Measurements from ENCODE around the gene ETF1.

Gene ETF1

DNA sequence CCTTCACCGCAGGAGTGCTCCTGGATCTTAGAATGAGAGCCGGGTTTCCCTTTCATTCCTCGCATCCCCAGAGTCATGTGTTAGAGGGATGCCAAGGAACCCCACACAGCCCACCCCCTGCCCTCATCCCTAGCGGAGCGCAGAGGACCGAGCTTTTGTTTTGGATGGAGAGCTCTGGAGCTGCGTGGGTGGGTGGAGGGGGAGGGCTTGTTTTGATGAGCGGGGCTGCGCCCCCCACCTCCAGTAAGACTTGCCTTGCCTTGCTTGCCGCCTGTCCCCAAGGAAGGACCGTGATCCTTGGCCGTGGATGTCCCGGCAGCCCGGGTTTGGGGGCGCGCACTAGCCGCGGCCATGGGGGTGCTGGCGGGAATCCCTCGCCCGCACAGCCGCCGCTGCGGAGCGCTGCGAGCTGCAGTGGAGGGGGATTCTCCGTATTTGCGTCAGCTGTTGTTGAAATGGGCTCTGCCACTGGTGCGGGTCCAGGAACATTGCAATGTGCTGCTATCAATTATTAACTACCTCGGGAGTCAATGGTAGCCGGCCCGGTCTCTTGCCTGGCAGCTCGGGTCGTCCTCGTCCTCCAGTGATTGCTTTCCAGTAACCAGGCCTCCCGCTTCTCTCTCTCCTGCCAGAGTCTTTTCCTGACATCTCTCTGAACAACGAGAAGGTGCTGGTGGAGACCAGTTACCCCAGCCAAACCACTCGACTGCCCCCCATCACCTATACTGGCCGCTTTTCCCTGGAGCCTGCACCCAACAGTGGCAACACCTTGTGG lies 76.7 kb downstream of the ETF1 start:
- no peak for DNase-seq (ENCODE audit: low spot score)
- Histone ChIP-seq H3K27me3 (ENCODE audit: insufficient read depth, poor library complexity, severe bottlenecking) (no peaks in the 10 kb centered on the region), H3K27ac (ENCODE audit: poor library complexity, severe bottlenecking) (no peak overlapping the region), H3K9me3 (ENCODE audit: severe bottlenecking) (no peaks in the 10 kb centered on the region), H3K36me3 (ENCODE audit: low read depth) (peaks cover 26% of the 10 kb centered on the region), H3K4me1 (ENCODE audit: insufficient read depth, poor library complexity, severe bottlenecking) (peaks cover 7% of the 10 kb centered on the region), H3K4me3 (ENCODE audit: severe bottlenecking) (peak overlapping the region; percentile 86)
- no peak for ATAC-seq (ENCODE audit: low read depth)
- TF ChIP-seq, protein P1, sequence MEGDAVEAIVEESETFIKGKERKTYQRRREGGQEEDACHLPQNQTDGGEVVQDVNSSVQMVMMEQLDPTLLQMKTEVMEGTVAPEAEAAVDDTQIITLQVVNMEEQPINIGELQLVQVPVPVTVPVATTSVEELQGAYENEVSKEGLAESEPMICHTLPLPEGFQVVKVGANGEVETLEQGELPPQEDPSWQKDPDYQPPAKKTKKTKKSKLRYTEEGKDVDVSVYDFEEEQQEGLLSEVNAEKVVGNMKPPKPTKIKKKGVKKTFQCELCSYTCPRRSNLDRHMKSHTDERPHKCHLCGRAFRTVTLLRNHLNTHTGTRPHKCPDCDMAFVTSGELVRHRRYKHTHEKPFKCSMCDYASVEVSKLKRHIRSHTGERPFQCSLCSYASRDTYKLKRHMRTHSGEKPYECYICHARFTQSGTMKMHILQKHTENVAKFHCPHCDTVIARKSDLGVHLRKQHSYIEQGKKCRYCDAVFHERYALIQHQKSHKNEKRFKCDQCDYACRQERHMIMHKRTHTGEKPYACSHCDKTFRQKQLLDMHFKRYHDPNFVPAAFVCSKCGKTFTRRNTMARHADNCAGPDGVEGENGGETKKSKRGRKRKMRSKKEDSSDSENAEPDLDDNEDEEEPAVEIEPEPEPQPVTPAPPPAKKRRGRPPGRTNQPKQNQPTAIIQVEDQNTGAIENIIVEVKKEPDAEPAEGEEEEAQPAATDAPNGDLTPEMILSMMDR (IDR thresholded peaks at IDR 0.05; ENCODE audit: poor library complexity, severe bottlenecking), result no peak

DNA sequence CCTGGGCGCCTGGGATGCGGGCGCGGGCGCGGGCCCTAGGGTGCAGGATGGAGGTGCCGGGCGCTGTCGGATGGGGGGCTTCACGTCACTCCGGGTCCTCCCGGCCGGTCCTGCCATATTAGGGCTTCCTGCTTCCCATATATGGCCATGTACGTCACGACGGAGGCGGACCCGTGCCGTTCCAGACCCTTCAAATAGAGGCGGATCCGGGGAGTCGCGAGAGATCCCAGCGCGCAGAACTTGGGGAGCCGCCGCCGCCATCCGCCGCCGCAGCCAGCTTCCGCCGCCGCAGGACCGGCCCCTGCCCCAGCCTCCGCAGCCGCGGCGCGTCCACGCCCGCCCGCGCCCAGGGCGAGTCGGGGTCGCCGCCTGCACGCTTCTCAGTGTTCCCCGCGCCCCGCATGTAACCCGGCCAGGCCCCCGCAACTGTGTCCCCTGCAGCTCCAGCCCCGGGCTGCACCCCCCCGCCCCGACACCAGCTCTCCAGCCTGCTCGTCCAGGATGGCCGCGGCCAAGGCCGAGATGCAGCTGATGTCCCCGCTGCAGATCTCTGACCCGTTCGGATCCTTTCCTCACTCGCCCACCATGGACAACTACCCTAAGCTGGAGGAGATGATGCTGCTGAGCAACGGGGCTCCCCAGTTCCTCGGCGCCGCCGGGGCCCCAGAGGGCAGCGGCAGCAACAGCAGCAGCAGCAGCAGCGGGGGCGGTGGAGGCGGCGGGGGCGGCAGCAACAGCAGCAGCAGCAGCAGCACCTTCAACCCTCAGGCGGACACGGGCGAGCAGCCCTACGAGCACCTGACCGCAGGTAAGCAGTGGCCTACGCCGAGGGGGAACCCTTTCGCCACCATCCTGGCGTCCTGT lies 77.5 kb downstream of the ETF1 start, which contains the start of gene EGR1:
EGR1 (plus strand) TSS at position 219 of the 864 bp plus-strand sequence; CDS start at position 502, 283 bp downstream.
- DNase-seq (ENCODE audit: low spot score) (peak; percentile 97), ATAC-seq (ENCODE audit: low read depth) (peak; percentile 51)
- H3K27me3 ChIP-seq (ENCODE audit: insufficient read depth, poor library complexity, severe bottlenecking), result no peaks in the 10 kb centered on the region
- no peaks in the 10 kb centered on the region for H3K9me3 ChIP-seq (ENCODE audit: severe bottlenecking)
- H3K4me3 ChIP-seq (ENCODE audit: severe bottlenecking), result peak within 1 kb of the TSS; percentile 86
- H3K4me1 ChIP-seq (ENCODE audit: insufficient read depth, poor library complexity, severe bottlenecking), result no peaks in the 10 kb centered on the region
- H3K36me3 ChIP-seq (ENCODE audit: low read depth), result peaks cover 26% of the 10 kb centered on the region
- H3K27ac ChIP-seq (ENCODE audit: poor library complexity, severe bottlenecking), result peak within 1 kb of the TSS; percentile 75
- TF ChIP-seq, protein P1 (IDR thresholded peaks at IDR 0.05; ENCODE audit: poor library complexity, severe bottlenecking), result no peak

DNA sequence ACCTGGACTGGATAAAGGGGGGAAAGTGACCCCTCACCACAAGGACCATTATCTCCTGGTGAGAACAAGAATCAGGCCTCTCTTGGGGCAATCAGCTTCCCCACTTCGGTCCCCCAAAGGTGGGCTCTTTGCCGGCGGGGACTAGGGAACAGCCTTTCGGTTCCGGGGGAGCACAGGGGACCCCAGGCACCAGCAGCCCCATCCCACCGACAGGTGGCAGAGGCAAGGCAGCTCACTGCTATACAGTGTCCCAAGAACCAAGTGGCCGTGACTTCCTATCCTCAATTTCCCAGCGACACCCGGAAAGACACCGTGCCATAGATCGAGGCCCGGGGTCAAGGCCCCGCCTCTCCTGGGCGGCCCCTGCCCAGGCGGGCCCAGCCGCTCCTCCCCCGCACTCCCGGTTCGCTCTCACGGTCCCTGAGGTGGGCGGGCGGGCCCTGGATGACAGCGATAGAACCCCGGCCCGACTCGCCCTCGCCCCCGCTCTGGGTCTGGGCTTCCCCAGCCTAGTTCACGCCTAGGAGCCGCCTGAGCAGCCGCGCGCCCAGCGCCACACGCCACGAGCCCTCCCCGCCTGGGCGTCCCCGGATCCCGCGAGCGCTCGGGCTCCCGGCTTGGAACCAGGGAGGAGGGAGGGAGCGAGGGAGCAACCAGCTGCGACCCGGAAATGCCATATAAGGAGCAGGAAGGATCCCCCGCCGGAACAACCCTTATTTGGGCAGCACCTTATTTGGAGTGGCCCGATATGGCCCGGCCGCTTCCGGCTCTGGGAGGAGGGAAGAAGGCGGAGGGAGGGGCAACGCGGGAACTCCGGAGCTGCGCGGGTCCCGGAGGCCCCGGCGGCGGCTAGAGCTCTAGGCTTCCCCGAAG lies 78.4 kb downstream of the ETF1 start:
- H3K4me3 ChIP-seq (ENCODE audit: severe bottlenecking), result peak overlapping the region; percentile 86
- peak; percentile 76 for ATAC-seq (ENCODE audit: low read depth)
- peak overlapping the region; percentile 75 for H3K27ac ChIP-seq (ENCODE audit: poor library complexity, severe bottlenecking)
- peaks cover 26% of the 10 kb centered on the region for H3K36me3 ChIP-seq (ENCODE audit: low read depth)
- H3K4me1 ChIP-seq (ENCODE audit: insufficient read depth, poor library complexity, severe bottlenecking), result no peaks in the 10 kb centered on the region
- H3K27me3 ChIP-seq (ENCODE audit: insufficient read depth, poor library complexity, severe bottlenecking), result no peaks in the 10 kb centered on the region
- DNase-seq (ENCODE audit: low spot score), result peak; percentile 99
- TF ChIP-seq, protein P1 (IDR thresholded peaks at IDR 0.05; ENCODE audit: poor library complexity, severe bottlenecking), result peak; percentile 97
- no peaks in the 10 kb centered on the region for H3K9me3 ChIP-seq (ENCODE audit: severe bottlenecking)

DNA sequence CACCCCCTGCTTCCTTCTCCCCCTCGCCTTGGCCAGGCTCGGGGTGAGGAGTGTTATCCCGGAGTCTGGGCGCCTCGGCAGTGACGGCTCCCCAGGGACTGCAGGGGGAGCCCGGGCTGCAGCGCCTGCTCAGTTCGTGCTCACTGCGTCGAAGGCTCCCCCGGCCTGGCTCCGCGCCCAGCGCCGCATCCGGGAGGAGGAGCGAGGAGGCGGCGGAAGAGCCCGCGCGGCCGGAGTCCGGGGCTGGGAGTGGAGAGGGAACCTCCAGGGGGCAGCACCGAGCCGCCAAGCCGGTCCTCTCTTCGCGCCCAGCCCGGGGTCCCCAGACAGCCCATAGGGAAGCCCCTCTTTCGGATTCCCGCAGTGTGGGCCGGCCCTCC lies 79.0 kb downstream of the ETF1 start:
- Histone ChIP-seq H3K4me1 (ENCODE audit: insufficient read depth, poor library complexity, severe bottlenecking) (no peaks in the 10 kb centered on the region), H3K4me3 (ENCODE audit: severe bottlenecking) (peak overlapping the region; percentile 86), H3K9me3 (ENCODE audit: severe bottlenecking) (no peaks in the 10 kb centered on the region), H3K27ac (ENCODE audit: poor library complexity, severe bottlenecking) (peak overlapping the region; percentile 75), H3K36me3 (ENCODE audit: low read depth) (peaks cover 26% of the 10 kb centered on the region), H3K27me3 (ENCODE audit: insufficient read depth, poor library complexity, severe bottlenecking) (no peaks in the 10 kb centered on the region)
- TF ChIP-seq, protein P1 (IDR thresholded peaks at IDR 0.05; ENCODE audit: poor library complexity, severe bottlenecking), result peak; percentile 100
- ATAC-seq (ENCODE audit: low read depth) (peak; percentile 64), DNase-seq (ENCODE audit: low spot score) (peak; percentile 95)

Measured in RWPE2 (cell line).